NAMALWA (cell line): ENCODE data around the gene SUGCT.

Source experiments
- DNase-seq: peaks from one replicate; pipeline ENCODE4 v3.0.0-alpha.2; 2015; ENCODE audit warnings: low spot score

Gene SUGCT

DNA sequence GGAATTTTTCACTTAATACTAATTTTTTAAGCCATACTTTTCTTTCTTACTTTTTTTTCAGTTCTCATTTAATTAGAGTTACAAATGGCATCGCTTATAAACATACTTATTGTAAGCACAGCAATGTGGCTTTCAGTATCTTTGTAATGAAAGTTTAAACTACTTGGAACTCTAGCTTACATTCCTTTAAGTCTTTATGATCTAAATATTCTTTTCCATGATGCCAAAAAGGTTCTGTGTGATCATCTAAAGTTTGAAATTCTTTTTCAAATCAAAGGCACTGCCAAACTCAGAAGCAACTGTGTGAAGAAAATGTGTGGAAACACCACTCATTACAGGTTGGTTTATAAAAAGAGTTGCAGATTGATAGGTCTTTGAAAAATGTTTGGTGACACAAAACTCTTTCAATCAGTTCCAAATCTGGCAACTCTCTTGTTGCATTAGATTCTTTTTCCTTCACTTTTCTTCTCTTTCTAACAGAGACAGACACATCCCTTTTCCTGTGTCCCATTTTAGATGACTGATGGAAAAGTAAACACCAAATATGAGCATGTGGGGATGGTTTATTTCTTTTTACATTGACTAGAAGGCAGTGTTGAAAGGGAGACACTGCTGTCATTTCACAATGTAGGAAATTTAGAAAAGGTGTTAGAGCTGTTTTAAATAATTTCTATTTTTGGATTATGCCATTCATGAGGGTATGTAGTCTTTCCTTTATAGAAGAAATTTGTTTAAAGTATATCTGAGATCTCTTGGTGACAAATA lies 392.3 kb downstream of the SUGCT start:
- no peak for DNase-seq

DNA sequence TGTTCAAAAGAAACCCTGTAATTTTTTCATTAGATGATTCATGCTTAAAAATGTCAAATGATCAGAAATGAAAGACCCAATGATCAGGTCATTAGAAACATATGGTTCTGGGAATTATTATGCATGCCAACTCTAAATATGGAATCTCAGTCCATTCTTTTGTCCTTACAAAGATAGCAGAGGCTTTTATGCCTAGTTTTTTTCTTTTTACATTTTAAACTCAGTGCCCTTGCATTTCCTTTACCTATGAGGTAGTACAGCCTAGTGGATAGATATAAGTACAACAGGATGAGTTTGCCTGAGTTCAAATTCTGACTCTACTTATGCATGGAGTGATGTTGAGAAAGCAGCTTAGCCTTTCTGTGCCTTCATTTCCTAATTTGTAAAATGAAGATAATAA lies 392.9 kb downstream of the SUGCT start:
- DNase-seq: no peak

DNA sequence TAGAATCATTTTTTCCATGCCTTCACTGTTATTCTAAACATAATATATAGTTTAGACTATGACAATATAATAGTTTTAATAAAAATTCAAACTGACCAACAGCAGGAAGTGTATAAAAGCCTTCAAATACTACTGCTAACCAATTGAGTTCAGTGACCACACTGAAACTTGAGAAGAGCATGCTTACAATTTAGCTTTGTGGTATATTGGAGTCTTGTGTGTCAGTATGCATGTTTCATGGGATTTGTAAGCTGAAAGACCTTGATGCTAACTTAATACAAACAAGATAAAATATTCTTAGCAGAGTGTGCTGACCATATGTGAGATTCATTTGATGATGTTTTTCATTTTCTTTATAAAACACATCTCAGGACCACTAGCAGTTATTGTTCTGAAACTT lies 395.5 kb downstream of the SUGCT start:
- DNase-seq: no peak

DNA sequence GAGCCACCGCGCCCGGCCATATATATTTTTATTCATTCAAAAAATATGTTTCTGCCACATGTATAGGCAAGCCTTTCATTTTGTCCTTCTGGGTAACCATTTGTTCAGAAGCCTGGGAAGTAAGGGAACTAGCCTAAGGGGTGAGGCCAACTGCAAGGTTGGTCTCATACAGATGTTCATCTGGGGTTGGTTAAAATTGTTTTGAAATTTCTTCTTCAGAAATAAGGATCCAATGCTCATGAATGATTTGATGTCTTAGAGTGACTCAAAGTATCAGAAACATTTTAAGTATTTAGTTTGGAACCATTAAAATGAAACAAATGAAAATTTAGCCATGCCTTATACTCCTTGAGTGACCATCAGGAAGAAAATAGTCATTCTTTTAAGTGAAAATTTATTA lies 397.2 kb downstream of the SUGCT start:
- DNase-seq: no peak

DNA sequence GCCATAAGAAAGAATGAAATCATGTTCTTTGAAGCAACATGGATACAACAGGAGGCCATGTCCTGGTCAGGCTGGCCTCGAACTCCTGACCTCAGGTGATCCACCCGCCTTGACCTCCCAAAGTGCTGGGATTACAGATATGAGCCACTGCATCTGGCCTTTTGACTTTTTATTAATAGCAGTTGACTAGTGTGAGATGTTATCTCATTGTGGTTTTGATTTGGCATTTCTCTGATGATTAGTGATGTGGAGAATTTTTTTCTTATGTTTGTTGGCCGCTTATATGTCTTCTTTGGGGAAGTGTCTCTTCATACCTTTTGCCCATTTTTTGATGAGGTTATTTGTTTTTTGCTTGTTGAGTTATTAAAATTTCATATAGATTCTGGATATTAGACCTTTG lies 400.9 kb downstream of the SUGCT start:
- DNase-seq: no peak

DNA sequence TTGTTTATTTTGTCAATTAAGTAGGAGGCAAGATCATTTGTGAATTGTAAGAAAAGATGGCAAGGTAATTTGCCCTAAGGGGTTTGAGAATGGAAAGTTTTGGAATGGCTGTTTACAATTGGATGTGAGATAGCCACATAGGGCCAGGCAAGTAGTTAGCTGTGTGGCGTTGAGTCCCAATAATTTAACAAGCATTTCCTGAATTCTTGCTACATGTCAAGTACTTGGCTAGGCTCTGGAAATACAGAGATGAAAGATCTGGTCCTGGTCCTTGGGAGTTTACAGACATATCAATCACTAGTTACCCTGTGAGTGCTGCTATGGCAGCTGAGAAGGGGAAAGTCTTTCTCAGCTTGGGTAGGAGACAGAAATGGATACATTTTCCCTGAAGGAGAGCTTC lies 401.6 kb downstream of the SUGCT start:
- no peak for DNase-seq

DNA sequence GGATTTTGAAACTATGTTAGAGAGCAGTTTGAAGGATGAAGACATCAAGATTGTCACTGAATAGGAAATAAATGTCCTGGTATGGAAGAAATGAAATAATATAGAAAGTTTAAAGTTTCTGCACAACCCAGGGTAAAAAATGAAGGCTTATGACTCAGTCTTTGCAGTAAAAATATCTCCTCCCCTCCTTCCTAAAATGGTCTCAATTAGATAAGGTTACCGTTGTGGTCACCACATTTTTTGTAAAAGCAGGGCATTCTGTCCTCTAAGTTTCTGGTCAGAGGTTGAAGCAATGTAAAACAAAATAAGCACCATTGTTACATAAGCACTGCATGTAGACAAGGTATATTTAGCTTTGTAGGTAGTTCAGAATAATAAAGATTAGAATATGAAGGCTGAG lies 403.5 kb downstream of the SUGCT start:
- DNase-seq: no peak

DNA sequence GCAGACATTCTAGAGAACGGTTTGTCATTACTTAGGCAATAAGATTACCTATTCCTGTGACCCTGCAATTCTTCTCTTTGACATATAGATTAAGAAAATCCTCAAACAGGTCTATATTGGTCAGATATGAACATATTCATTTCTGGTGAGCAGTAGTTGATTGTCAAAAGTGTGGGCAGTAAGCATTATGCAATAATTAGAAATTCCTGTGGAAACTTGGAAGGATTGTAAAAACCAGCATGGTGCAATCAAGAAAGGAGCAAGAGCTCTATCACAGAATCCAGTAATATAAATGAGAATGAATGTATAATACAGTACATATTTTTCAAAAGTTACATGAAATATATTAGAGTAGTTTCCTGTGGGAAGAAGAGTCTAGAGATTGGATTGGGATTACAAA lies 406.5 kb downstream of the SUGCT start:
- DNase-seq: no peak

DNA sequence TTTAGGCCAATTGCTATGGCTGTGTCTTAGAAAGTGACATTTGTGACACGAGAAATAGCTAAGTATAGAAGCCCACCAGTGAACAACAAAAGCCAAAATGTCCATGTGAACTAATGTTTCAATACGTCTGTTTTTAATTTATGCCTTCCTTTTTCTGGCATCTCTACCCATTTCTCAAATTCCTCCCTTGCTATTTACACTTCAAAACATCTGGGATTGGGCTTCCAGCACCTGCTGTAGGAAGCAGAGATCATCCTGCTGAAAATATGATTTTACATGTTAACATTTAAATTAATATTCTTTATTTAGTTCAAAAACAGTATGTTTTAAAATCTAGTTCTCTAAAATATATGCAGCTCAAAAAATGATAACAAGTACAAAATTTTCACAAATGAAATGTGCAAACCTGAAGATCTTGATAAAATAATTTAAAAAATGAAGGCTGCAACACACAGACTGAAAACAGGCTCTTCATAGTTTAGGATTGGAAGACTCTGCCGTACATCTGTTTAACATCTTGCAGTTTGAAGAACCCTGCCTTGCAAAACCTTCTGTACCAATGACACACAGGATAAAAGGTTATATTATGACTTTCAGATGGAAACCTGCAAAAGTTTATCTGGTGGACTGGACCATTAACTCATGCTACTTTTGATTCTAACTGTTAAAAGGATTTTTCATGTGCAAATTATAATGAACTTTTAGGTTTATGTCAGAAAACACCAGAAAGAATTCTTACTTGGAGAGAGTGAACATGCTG lies 408.4 kb downstream of the SUGCT start:
- no peak for DNase-seq

DNA sequence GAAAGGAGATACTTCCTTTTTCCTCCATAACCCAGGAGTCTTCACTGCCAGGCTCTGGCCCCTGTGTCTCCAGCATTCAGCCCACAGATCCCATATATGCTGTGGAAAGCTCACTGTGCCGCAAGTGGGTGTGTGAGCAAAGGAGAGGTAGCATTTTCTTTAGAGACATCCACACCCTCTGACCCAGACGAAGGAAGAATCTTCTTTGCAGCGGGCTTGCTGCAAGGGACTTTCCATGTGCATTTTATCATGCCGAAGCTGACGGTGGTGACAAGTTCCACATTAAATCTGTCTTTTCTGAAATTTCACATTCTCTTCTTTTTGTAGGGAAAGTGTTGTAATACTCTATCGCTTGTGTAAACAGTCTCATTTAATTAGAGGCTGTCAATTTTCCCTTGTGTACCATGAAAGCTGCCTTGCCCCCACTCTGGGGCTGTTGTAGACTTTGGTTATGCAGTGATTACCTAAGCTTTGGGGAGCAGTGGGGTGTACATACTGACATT lies 409.5 kb downstream of the SUGCT start:
- no peak for DNase-seq

DNA sequence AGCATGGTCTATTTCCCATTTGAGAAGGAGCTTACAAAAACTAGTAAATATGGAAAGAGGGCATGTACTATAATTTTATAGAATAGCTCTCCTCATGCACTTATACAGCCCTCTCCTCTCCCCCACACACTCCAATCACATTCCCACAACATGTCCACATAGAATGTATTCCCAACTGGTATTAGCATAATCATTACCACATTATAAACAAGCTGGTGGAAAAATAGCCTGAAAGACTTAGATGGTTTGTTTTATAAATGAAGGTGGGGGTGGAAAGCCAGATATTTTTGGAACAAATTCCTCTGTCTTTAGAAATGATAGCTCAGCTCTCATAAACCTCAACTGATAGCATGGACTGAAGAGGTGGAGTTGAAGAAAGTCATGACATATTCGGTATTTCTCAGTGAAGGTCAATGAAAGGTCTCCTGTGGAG lies 410.1 kb downstream of the SUGCT start:
- DNase-seq: no peak

DNA sequence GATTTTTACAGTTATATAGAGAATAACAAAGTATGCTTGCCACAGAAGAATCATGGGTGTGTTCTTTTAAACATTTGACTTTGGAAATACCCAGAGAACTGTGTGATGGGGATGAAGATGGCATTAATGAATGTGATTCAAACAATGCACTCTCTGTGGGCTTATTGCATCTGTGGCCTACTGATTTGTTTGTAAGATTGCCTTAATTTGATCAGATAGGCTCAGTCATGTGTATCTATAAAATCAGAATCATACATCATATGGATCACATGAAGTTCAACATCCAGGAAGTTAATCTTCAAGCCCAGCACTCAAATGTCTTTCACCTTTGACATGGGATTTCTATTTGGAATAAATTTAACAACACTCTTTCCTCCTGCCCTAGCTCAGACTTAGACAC lies 410.9 kb downstream of the SUGCT start:
- DNase-seq: no peak

DNA sequence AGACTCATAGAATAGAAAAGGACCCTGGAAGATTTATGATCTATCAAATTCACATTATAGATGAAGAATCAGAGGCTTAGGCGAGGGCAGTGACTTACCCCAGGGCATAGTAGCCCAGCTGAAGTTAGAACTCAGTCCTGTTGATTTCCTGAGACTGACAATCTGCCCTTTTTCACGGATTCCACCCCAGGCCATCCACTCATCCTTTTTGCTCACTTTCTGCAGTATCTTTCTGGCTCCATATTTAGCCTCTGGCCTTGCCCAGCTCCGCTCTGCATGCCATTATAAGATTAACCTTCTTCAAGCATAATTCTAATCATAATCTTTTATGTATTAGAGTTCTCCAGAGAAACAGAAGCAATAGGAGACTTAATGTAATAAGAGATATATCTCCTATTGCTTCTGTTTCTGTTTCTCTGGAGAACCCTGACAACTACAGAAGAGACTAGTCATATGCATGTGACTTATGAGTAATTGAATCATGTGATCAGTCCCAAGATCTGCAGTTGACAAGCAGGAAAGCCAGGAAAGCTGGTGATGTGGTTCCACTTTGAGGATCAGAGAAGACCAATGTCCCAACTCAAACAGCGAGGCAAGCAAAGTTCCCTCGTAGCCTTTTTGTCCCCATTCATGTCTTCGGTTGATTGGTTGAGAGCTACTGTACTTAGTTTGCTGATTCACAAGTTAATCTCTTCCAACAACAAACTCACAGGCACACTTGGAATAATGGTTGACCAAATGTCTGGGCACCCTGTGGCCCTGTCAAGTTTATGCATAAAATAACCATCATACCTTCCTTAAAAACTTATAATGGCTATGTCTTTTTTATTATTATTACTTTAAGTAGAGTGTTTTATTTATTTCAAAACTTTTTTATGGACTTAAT lies 412.1 kb downstream of the SUGCT start:
- DNase-seq: no peak

DNA sequence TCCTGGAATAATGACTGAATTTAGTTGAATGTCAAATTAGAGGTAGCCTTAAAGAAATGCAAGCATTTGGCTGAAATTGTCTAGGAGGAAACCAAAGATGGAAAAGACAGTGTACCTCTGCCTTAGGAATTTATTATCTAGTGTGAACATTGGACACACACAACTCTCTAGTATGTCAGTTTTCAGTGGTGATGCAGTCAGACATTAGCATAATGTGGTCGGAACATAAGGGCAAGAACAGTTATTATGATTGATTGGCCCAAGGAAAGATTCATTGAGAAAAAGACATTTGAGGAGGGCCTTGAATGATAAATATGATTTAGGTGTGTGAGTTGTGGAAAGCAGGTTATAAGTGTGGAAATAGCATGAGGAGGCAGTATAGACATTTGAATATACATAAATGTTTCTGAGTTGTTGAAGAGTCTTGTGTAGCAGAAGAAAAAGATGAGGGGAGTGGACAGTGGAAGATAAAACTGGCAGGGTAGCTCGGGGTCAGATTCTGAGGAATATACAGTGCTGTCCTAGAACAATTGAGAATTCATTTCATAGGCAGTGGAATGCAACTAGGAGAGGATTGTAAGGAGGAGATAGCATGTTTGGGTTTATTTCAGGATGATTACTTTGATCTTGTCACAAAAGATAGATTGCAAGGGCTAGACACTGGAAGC lies 414.7 kb downstream of the SUGCT start:
- DNase-seq: no peak

DNA sequence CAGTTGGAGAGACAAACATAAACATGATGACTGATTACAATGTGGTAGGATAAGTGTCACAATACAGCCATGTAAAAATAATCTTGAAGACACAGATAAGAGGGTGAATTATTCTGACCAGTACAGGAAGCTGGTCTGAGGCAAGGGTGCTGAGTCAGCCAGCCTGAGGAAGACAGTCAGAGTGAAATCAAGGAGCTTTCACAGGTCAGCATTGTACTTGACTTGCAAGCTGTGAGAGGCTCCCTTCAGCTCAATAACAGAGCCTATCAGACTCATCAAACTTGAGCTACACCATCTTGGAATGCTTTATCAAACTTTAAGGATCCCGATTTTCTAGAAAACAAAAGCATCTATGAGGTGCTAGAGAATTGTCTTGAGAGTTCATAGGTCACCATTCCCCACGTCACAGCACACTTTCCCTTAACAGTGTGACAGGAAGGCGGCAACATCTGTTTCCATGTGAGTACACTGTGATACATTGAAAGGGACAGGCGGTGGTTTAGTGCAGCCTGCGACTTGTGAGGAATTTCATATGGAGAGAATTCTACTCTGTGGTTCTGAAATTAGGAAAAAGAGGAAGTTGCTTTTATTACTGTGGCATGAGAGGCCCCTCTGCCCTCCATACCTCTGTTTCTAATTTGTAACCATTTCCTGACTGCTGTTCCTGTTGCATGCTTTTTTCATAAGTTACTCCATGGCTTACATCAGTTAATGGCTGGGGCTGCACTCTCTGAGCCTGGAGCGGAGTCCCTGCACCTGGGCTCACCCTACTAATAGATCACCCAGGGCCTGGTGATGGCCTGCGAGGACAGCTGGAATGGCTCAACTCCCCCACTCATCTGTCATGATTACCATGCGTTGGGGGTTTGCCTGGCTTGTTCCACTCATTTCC lies 417.1 kb downstream of the SUGCT start:
- DNase-seq: no peak

DNA sequence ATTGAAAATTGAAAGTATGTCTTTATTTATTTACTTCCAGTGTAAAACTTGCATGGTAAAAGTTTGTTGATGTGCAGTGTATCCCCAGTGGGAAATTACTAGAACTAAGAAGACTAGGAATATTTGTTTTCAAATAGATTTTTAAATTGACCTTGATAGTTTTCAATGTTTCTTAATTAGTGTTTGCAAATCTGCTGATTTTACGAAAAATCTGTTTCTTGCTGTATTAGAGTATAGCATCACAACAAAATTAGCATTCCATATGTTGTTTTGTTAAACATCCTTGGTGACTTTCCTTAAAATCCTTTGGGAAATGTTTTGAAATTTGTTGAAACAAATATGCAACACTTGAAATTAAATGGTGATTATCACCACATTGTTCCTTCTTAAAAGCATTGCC lies 425.9 kb downstream of the SUGCT start:
- no peak for DNase-seq

DNA sequence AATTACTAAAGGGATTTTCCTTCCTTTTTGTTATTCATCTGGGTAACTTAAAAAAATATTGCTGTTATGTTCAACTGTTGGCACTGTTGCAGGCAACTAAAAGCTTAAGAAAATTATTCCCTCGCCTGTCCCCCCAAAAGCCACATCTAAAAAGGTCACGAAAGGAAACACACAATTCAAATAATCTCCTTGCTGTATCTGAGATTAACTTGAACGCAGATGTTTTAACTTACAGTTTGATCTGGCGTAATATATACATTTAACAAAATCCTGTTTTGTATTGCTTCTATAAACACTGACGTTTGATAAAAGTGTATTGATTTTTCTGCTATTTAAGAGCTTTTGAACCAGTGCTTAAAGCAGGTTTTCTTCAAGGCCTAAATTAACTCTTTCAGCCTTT lies 432.1 kb downstream of the SUGCT start:
- no peak for DNase-seq

DNA sequence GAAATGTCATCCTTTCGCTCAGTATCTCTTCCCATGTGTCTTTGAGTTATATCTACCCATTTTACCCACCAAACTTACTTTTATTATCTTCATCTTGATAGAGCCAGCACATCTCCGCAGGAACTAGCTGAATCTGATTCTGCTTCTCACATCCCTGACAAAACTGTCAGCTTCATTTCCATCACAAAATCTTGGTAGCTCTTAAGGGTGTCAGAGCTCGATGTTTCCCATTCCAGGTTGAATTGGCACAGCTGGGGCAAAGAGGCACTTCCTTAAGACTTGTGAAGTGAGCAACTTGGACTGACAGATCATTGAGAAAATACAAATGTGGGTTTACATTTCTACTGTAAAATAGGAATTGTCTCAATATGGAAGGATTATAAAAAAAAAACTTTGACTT lies 434.5 kb downstream of the SUGCT start:
- DNase-seq: no peak

DNA sequence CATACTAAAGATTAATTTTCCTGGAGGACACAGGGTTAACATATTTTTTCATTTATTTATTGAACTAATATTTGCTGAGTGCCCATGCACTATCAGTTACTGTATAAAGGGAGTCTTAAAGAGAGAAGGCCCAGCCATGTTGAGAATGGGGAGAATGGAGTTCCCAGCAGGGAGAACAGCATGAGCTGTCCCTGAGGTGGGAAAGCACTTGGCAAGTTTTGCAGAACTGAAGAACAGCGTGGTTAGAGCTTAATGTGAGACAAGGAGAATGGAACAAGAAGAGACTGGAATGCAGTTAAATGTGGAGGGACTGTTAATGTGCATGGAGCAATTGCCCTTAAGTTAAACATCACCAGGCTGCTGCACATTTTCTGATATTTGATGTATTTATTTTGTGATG lies 435.4 kb downstream of the SUGCT start:
- DNase-seq: no peak

DNA sequence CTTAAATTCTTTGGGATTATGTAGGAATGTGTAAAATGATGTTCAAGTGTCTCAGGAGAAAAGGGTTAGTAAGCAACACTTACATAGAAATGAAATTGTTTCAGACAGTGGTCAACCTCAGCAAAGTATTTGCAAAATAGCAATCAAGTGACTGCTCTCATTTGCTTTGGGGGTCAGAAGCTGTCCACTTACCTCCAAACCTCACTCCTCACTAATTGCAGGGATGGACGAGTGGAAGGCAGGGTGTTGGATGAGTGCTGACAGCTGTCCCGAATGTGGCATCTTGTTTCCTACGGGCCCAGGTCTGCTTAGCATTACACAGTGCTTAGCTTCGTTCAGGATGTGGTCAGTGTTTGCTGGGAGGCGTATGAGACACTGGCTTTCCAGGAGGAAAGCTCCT lies 437.0 kb downstream of the SUGCT start:
- no peak for DNase-seq
